Measurements from ENCODE around the gene GLRX3.

GLRX3 gene

GRCh38 chr10:130141878-130142277 lies 5.7 kb downstream of the GLRX3 start:
- no peak overlapping the region for H3K4me3 ChIP-seq (ENCODE audit: low read depth, low read length)
- no peak for TF ChIP-seq CTCF (IDR thresholded peaks at IDR 0.05; ENCODE audit: insufficient read depth, low read length, missing control alignments)
- CTCF ChIA-PET: interaction anchor here (1.0 to 2.5 kb wide), 4 partner anchors 32 to 49 kb away, joined by 3 to 10 read pairs (median 4); partner anchors contain the start of gene C10orf143
- POLR2A ChIA-PET: no interaction called here
- no peak for DNase-seq (ENCODE audit: low read depth, low spot score)

- CTCF ChIA-PET: no interaction called here
- no peak overlapping the region for H3K4me3 ChIP-seq (ENCODE audit: low read depth, low read length)
- POLR2A ChIA-PET: no interaction called here
- no peak for DNase-seq (ENCODE audit: low read depth, low spot score)
- TF ChIP-seq CTCF (IDR thresholded peaks at IDR 0.05; ENCODE audit: insufficient read depth, low read length, missing control alignments): no peak
Observed at GRCh38 chr10:130146042-130146441, 9.9 kb downstream of the GLRX3 start.

GRCh38 chr10:130159192-130159794 lies 23.1 kb downstream of the GLRX3 start:
- H3K4me3 ChIP-seq (ENCODE audit: low read depth, low read length): no peak overlapping the region
- ChIA-PET POLR2A (no interaction called here), CTCF (interaction anchor here (0.8 to 1.0 kb wide), 2 partner anchors 36 to 49 kb away, joined by 3 read pairs; no protein-coding TSS in a partner anchor)
- no peak for TF ChIP-seq CTCF (IDR thresholded peaks at IDR 0.05; ENCODE audit: insufficient read depth, low read length, missing control alignments)
- no peak for DNase-seq (ENCODE audit: low read depth, low spot score)

GRCh38 chr10:130160775-130161174 lies 24.6 kb downstream of the GLRX3 start:
- POLR2A ChIA-PET: no interaction called here
- H3K4me3 ChIP-seq (ENCODE audit: low read depth, low read length): no peak overlapping the region
- no peak for DNase-seq (ENCODE audit: low read depth, low spot score)
- TF ChIP-seq CTCF (IDR thresholded peaks at IDR 0.05; ENCODE audit: insufficient read depth, low read length, missing control alignments): no peak
- CTCF ChIA-PET: interaction anchor here (2.5 kb wide), 1 partner anchor 28 kb away, joined by 6 read pairs; no protein-coding TSS in a partner anchor

GRCh38 chr10:130161331-130161730 lies 25.1 kb downstream of the GLRX3 start:
- no peak overlapping the region for H3K4me3 ChIP-seq (ENCODE audit: low read depth, low read length)
- no peak for TF ChIP-seq CTCF (IDR thresholded peaks at IDR 0.05; ENCODE audit: insufficient read depth, low read length, missing control alignments)
- no peak for DNase-seq (ENCODE audit: low read depth, low spot score)
- CTCF ChIA-PET: interaction anchor here (2.5 kb wide), 1 partner anchor 28 kb away, joined by 6 read pairs; no protein-coding TSS in a partner anchor
- POLR2A ChIA-PET: no interaction called here

GRCh38 chr10:130167193-130167592 lies 31.0 kb downstream of the GLRX3 start:
- ChIA-PET POLR2A (no interaction called here), CTCF (interaction anchor here (1.5 to 4.6 kb wide), 2 partner anchors 13 to 17 kb away, joined by 3 to 20 read pairs; no protein-coding TSS in a partner anchor)

More at GRCh38 chr10:130167193-130167592, 31.0 kb downstream of the GLRX3 start:
- no peak for TF ChIP-seq CTCF (IDR thresholded peaks at IDR 0.05; ENCODE audit: insufficient read depth, low read length, missing control alignments)
- no peak for DNase-seq (ENCODE audit: low read depth, low spot score)
- no peak overlapping the region for H3K4me3 ChIP-seq (ENCODE audit: low read depth, low read length)
